Activated T-cell treated with anti-CD3 and anti-CD28 coated beads for 4 hours (primary cell): Measurements from ENCODE around the gene CDK14.

ENCODE experiments used
- DNase-seq: peaks from one replicate; pipeline ENCODE4 v3.0.0-alpha.2; 2020

CDK14 gene

GRCh38 chr7:90856351-90857070 is 260.4 kb downstream of the CDK14 start:
- DNase-seq: no peak

GRCh38 chr7:90857603-90858002 is 261.5 kb downstream of the CDK14 start:
- DNase-seq: no peak

- DNase-seq: no peak
These were observed 262.4 kb downstream of the CDK14 start for GRCh38 chr7:90858546-90858945.

GRCh38 chr7:90859521-90859920 is 263.4 kb downstream of the CDK14 start:
- DNase-seq: no peak

- no peak for DNase-seq
These were observed 268.0 kb downstream of the CDK14 start for GRCh38 chr7:90864088-90864487.

GRCh38 chr7:90869335-90869734 is 273.2 kb downstream of the CDK14 start:
- DNase-seq: no peak

- DNase-seq: no peak
These were observed 280.6 kb downstream of the CDK14 start for GRCh38 chr7:90876701-90877100.

- no peak for DNase-seq
These were observed 281.1 kb downstream of the CDK14 start for GRCh38 chr7:90877201-90877600.

GRCh38 chr7:90879924-90880323 is 283.8 kb downstream of the CDK14 start:
- no peak for DNase-seq

GRCh38 chr7:90886416-90886815 is 290.3 kb downstream of the CDK14 start:
- no peak for DNase-seq

- no peak for DNase-seq
These were observed 293.1 kb downstream of the CDK14 start for GRCh38 chr7:90889210-90889609.

GRCh38 chr7:90889644-90890043 is 293.5 kb downstream of the CDK14 start:
- DNase-seq: no peak

GRCh38 chr7:90891529-90891928 is 295.4 kb downstream of the CDK14 start:
- no peak for DNase-seq

- no peak for DNase-seq
These were observed 296.1 kb downstream of the CDK14 start for GRCh38 chr7:90892213-90892612.

- DNase-seq: no peak
These were observed 298.0 kb downstream of the CDK14 start for GRCh38 chr7:90894122-90894521.

- DNase-seq: no peak
These were observed 300.3 kb downstream of the CDK14 start for GRCh38 chr7:90896458-90896857.

GRCh38 chr7:90897961-90898469 is 301.9 kb downstream of the CDK14 start:
- no peak for DNase-seq

- DNase-seq: no peak
These were observed 304.7 kb downstream of the CDK14 start for GRCh38 chr7:90900628-90901356.

GRCh38 chr7:90903841-90904240 is 307.7 kb downstream of the CDK14 start:
- no peak for DNase-seq

GRCh38 chr7:90910136-90910535 is 314.0 kb downstream of the CDK14 start:
- no peak for DNase-seq

- DNase-seq: no peak
These were observed 320.2 kb downstream of the CDK14 start for GRCh38 chr7:90916319-90916718.

GRCh38 chr7:90917539-90917938 is 321.4 kb downstream of the CDK14 start:
- no peak for DNase-seq

GRCh38 chr7:90918303-90918702 is 322.2 kb downstream of the CDK14 start:
- DNase-seq: no peak

GRCh38 chr7:90919816-90920215 is 323.7 kb downstream of the CDK14 start:
- no peak for DNase-seq
